Mucosa of stomach (tissue), 1 donor: ENCODE data around the gene INAFM1.

Experiments
- H3K27me3 ChIP-seq: one replicate; pipeline ENCODE4 v1.7.0; 2013; ENCODE audit warnings: mild to moderate bottlenecking, low read length; ENCODE audit not compliant: control insufficient read depth, insufficient read depth
- H3K36me3 ChIP-seq: one replicate; pipeline ENCODE4 v1.7.0; 2013; ENCODE audit warnings: low read length; ENCODE audit not compliant: control insufficient read depth, insufficient read depth
- H3K4me1 ChIP-seq: one replicate; pipeline ENCODE4 v1.7.0; 2013; ENCODE audit warnings: mild to moderate bottlenecking, low read length; ENCODE audit not compliant: control insufficient read depth, insufficient read depth
- H3K4me3 ChIP-seq: one replicate; pipeline ENCODE4 v1.7.0; 2013; ENCODE audit warnings: low read length
- H3K9ac ChIP-seq: one replicate; pipeline ENCODE4 v1.7.0; 2013; ENCODE audit warnings: mild to moderate bottlenecking, low read length, moderate library complexity
- H3K9me3 ChIP-seq: one replicate; pipeline ENCODE4 v1.7.0; 2013; ENCODE audit warnings: mild to moderate bottlenecking, low read length, moderate library complexity; ENCODE audit not compliant: control insufficient read depth
- donor health status: Pancreatic carcinoma.

Gene INAFM1

GRCh38 chr19:47324502-47324901 lies 49.8 kb downstream of the INAFM1 start:
- Histone ChIP-seq H3K9ac (no peak overlapping the region), H3K4me3 (no peak overlapping the region), H3K36me3 (no peaks in the 10 kb centered on the region), H3K27me3 (no peaks in the 10 kb centered on the region), H3K4me1 (no peaks in the 10 kb centered on the region), H3K9me3 (no peaks in the 10 kb centered on the region)
